NOMO-1 treated with DMSO at 0.1 percent for 48 hours (cell line): Measurements from ENCODE around the gene RPGR.
A peak's percentile ranks its signal among the peaks of the same experiment; 100 is the strongest.

Source experiments
- DNase-seq: peaks from one replicate; lab custom pipeline; 2025; ENCODE audit not compliant: unreplicated experiment; lab: John Stamatoyannopoulos, UW

The RPGR gene

DNA sequence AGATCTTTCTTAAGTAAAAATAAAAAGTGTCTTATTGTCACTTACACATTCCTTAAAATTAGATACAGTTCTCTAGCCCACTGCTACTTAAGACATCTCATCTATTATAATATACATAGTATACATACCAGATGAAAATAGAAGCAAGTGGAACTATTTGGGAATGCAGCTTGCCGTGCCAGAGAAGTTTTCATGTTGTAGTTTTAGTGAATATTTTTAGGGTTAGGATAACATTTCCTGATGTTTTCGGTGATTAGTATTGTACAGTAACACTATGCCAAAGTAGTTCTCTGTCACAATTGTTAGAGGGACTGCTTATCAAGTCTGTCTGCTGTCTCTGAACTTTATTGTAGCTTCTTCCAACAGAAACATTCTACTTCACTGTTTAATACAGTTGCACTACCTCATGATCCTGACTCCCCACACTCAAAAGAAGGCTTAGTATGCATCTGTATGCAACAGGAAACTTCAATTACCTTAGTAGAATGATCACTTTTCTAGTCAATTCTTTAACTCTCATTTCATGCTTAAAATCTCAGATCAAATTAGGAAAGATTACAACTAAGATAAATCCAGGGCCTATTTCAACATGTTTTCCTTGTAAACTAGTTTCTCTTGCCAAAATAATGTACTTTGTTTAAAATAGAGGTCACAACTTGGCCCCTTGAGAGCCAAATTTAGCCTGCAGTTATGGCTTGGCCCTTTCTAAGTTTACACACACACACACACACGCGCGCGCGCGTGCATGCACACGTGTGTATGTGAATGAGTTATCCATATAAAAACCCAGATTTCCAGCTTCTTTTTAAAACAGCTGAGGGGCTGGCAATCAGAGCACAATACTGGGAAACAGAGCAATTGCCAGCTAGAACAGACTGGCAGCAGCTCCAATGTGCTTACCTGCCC lies 64.3 kb downstream of the RPGR start:
- DNase-seq = no peak

DNA sequence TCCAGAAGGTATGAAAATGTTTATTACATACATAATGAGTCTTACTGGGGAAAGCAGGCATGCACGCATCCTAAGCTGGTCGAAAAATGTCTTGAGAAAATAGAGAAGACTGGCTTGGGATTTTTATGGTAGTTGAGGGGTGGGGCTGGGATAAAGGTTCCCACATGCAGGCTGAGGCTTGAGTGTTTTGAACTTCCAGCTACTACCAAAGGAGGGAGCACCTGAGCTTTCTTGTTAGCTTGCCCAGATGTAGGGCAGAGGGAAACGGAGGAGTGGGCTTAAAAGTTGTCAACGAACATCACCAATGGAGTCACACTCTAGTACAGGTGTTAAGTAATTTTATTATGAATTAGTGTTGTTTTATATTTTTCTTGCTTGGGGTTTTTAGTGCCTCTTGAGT lies 67.1 kb downstream of the RPGR start:
- no peak for DNase-seq

DNA sequence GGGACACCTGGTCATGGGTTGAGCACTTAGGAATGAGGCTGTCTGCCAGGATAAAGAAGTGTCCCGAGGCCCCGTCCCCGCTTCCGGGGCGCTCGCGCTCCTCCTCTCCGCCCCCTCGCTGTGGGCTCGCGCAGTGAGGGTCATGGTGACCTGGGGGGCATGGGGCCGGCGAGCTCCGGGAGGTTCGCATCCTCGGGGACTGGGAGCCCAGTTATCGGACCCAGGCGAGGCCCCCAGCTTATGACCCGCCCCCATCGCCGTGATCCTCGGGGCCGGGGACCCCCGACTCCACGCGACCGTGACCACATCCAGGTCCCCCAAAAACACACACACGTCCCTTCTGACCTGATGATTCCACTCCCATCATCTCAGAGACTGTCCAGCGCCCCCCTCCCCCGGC lies 71.3 kb downstream of the RPGR start:
- no peak for DNase-seq

DNA sequence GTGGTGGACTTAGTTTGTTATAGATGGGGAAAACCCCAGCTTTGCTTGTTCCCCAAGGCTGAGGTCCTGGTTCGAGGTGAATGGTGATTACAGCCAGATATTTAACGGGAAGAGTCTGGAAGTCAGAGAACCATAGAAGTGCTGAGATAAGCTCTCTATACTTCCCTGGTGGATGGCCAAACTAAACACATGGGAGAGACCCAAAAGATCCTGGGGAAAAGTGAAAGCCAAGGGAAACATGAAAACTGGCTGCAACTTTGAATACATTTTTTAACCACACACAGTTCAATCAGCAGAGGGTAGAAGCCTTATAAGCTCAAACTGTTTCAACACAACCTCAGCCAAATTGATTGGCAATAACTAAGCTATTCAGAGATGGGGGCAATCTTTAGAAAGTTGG lies 77.3 kb downstream of the RPGR start:
- no peak for DNase-seq

DNA sequence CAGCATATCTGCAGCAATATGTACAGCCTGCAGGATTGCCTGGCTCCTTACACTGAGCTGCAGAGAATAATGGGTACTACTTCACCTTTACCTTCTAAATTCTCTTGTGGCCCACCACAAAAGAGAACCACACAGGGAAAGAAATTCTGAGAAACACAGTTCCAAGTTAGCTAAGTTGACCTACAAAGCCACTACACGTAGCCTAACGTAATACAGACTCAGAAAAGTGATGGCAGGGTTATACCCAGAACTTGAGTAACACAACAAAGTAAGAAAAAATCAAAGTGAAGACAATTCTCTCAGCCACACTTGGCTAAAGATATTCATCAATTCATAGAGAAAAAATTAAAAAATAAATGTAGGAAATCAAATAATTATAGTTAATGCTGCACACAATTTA lies 80.3 kb downstream of the RPGR start:
- no peak for DNase-seq

DNA sequence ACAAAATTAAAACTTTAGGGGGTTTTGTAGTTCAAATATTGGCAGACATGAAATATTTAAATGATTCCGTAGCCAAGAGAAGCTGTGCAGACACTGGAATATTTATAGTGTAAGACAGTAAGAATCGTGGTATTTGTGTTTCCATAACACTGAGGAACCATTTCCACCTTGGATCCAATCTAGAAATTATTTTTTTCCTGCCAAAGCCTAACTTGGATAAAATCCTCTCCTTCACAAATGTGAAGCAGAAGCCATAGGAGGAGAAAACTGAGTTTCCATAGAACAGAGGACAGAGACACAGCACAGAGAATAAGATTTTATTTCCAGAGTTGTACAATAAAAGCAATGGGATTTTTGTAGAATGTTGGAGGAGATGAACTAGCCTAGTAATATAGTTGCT lies 86.8 kb downstream of the RPGR start:
- no peak for DNase-seq

DNA sequence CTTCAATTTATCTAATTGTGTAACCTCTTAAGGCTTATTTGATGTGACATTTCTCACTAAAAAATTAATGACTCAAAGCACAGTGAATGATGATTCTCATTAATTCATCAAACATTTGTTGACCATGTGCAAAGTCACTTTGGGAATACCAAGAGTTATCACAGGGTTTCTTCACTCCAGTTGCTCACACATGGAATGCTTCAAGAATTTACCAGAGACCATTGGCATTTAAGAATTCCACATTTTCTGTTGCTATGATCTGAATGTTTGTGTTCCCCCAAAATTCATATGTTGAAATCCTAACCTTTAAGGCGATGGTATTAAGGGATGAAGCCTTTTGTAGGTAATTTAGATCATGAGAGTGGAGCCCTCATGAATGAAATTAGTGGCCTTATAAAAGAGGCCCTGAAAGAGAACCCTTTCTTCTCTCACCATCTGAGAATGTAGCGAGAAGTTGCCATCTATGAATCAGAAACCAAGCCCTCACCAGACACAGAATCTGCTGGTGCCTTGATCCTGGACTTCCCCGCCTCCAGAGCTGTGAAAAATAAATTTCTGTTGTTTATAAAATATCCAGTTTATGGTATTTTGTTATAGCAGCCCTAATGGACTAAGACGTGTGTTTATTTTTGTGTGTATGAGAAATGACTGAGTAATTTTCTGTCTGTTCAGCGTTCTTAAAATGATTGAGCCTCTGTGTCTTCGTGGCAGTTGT lies 90.3 kb downstream of the RPGR start:
- DNase-seq = no peak

DNA sequence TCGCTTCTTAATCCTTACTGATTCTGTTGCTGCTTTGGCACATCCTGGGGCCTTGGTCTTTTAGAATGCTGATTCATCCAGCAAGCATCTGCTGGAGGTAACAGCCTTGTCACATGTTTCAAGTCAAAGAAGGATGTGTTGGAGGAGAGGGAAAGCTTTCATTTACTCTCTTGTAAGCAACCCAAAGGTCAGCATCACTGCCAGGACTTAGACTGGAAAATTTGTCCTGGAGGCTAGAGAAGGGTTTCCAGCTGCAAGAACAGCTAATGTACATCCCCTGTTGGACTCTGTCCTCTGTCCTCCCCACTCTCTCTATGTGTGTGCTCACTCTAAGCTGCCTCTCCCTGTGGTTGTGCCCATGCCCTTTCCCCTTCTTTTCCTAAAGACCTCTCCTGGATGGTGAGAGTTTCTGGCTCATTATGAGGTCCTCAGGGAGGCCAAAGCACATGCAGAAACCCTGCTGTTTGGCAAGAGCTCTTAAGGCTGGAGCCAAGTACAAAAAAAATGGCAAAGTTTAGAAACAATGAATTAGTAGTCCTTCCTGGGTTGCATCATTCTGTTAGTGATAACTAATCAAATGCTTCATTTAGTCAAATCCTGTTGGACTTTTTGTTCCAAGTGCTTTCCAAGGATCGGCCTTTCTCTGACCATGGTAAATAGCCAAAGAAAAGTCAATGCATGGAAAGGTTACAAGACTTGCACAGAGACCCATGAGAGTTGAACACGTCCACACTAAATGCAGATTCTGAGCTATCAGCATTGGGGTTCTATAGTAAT lies 93.2 kb downstream of the RPGR start:
- DNase-seq = no peak

DNA sequence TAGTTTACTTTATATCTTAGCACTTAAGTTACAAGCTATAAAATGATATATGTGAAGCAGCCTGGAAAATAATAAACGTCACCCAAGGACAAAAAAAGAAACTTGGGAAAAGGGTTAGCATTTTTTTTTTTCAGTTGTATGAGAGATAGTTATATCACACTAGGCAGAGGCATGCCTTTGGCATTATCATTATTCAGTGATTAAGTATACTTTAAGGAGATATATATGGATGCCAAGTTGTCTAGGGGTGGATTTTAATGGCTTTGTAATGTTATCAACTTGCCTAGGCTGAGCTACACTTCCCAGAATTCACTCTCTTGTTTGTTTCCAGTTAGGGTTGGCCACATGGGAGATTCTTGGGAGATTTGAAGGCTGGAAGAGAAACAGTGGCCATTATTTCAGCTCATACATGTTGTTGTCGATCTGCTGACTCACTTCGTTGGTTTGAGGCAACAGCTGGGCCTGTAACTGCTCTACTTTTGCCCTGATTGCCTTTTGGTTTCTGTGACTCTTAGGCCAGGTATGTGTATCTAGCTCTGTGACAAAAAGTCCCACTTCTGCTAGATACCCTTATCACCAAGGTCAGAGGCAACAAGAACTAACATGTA lies 95.1 kb downstream of the RPGR start:
- no peak for DNase-seq

DNA sequence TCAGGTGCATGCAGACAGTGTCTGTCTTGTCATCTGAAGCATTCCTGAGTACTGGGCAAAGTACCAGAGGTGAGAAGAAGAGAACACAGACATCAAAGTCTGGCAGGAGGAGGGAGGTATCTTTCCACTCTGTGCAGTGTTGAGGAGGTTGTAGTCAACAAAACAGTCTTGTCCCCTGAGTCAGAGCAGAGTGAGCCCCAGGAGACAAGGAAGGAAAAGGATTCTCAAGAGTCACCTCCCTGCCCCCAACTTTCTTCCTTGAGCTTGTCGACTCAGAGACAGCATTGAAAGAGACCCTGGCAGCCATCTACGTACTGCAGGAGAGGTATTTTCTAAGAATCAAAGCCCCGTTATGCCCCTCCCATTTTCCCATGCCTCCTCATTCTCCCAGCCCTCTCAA lies 102.2 kb downstream of the RPGR start:
- no peak for DNase-seq

DNA sequence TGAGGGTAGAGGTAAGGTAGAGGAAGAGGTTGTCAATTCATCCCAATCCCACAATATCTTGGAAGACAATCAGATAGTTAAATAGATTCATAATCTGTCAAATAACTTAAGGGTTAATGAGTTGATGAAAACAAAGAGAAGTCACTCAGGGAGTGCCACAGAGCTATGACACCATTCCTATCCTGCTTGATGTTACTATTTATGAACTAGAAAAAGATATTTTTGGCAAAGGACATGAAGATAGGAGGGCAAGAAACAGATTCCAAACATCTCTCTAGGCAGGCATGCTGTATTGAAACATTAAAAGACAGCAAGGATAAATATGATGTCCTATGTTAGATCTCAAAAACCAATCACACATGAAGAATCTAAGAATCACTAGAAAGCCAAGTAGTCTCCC lies 103.1 kb downstream of the RPGR start:
- DNase-seq = no peak

DNA sequence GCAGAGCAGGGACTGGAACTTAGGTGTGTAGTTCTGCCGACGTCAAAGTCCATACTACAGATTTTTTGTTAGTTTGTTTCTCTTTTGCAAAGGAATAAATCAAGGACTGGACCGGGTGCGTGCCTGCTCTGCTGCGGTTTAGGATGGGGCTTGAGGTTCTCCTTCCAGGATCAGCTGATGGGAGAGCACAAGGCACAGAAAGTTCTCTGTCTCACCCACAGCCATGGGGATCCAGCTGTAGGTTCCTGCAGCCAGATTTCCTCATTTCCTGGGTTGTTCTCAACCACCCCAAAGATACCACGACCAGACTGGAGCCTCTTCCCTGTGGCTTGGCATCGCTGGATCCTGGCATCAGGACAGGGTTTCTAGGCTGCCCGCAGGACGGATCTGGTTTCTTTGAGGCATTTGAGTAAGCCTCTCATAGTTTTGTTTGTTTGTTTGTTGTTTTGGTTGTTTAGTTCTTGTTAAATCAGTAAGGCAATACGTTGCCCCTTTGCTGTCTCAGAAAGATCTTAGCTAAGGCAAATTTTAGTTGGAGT lies 105.8 kb downstream of the RPGR start:
- DNase-seq = no peak

DNA sequence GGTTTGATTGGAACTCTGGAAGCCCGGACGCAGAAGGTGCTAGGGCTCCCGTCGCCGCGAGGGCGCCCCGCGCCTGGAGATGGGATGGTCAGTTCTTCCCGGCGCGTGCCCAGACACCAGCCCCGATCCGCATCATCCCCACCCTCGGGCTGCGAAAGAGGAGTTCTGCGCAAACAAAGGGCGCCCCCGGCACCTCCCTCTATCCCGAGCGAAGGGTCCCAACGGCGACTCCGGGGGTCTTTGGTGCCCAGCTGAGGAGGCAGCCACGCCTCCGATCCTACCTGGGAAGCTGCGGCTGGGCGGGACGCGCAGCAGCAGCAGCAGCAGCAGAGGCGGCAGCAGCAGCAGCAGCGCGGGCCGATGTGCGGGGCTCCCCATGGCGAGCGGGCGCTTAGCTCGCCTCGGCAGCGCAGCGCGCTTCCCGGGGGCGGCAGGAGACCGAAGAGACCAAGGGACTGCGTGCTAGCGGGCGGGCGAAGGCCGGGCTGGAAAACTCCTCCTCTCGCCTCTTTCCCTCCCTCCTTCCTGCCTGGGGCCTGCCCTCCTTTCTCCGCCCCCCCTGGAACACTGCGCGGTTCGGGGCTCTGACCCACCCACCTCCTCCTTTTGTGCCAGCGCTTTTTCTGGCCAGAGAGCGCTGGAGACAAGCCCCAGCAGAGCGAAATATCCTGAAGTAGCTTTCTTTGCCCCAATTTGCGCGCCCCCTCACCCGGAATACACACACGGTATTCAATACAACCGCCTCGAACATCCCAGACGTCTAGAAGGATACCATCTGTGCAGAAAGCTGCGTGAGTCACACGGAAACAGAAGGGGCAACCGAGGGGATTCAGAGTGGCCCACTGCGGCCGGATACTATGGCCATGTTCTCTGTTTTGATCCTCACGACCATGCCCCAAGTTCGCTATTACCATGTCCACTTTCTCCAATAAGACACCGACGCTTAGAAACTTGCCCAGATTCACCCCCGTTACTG lies 106.6 kb downstream of the RPGR start, which contains the start of gene SRPX:
Gene SRPX (minus strand): TSS at position 457 of the 976 bp plus-strand sequence. CDS start 79 bp downstream, at position 378.
- DNase-seq = no peak

DNA sequence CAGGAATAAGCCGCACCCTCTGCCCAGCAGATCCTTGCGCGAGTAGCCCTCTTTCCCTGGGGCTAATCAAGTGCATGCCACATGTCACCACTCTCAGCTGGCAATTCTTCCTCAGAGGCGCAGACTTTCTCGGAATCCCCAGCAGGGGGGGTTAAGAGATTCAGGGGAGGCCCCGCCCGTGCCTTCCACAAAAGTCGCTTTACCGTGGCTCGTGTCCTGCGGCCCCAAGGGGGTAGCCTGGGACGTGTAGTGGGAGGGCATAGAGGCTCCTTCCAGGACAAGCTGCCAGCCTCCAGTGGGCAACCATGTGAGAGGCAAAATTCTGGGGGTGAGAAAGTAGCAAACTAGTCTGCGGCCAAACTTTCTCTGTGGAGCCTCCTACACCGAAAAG lies 107.3 kb downstream of the RPGR start:
- peak; percentile 29 for DNase-seq
